ENCODE data around the gene EMILIN3. TPM values are rescaled to one million over a fixed set of nuclear protein-coding genes. Genes with fewer than 3 reads are reported as not detected.

EMILIN3 gene
- polyA plus RNA-seq, 2 of the 4 experiments (the other 2 are of a cell fraction), result 0.06 to 0.58 TPM

- ChIA-PET CTCF (interaction anchor here (0.6 to 1.8 kb wide), 7 partner anchors 11 to 81 kb away, joined by 3 to 4 read pairs (median 3); no protein-coding TSS in a partner anchor), POLR2A (no interaction called here)
- no peak for TF ChIP-seq JUNB (IDR thresholded peaks at IDR 0.05)
- TF ChIP-seq FOXS1 (CRISPR knock-in tag; IDR thresholded peaks at IDR 0.05), result no peak
- no peak for TF ChIP-seq NFE2L2 (conservative IDR thresholded peaks at IDR 0.05; ENCODE audit: low read length)
- 80% methylated on average over 2 of the region's 2 CpGs for WGBS (ENCODE audit: missing lambda C conversion rate)
- DNase-seq (ENCODE audit: low read depth in 1 of 2, low spot score in 1 of 2), result no peak
- peak in 1 of 2 experiments; percentile 21; a peak in 2 of 6 replicates for ATAC-seq
- Histone ChIP-seq H3K4me3 (no peak overlapping the region), H3K4me1 (no peaks in the 10 kb centered on the region), H3K9me3 (no peaks in the 10 kb centered on the region), H3K27ac (no peak overlapping the region), H3K4me2 (no peak overlapping the region)
- FAIRE-seq, result no peak
Measured at GRCh38 chr20:41398408-41398807, 31.8 kb upstream of the EMILIN3 start.

GRCh38 chr20:41395667-41396664, 29.3 kb upstream of the EMILIN3 start:
- no peak for FAIRE-seq
- H3K27ac ChIP-seq, result no peak overlapping the region

DNA sequence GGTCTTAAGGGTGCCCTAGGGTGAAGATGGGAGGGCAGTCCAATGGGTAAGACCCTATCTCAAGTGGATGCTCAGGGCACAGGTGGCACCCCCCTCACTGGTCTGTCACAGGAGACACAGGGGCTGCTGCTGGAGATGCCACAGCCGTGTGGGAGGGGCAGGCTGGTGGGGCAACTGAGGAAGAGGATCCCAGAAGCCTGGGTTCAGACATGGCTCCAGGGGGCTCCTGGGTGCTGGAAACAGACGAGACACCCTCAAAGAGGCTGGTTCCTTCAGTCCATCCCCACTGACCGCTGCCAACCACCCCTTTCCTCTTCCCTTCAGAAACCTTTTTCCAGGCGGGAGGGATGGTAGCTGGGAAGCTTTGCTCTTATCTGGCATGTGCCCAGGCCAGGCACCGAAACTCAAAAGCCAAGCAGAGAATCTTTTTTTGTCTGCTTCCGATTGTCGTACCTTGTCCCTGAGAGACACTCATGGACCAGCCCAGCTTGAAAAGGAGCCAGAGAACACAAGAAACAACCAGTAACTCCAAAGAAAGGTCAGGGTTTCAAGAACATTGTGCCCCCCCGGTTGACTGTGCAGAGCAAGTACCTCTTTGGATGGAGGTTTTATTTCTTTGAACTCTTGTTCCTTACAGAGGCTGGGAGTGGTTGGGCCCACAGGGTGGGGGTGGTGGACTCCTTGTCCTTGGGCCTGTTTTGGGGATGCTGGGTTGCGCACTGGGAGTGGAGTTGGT, 28.5 kb upstream of the EMILIN3 start:
- Histone ChIP-seq H3K4me3 (no peak overlapping the region), H3K9me3 (no peaks in the 10 kb centered on the region), H3K4me2 (no peak overlapping the region), H3K27ac (no peak overlapping the region), H3K4me1 (no peaks in the 10 kb centered on the region)
- WGBS (ENCODE audit: missing lambda C conversion rate), result 70% methylated on average over 9 of the region's 9 CpGs
- ATAC-seq (no peak), FAIRE-seq (no peak), DNase-seq (ENCODE audit: low read depth in 1 of 2, low spot score in 1 of 2) (no peak)
- POLR2A ChIA-PET, result no interaction called here
- no peak for TF ChIP-seq SMC3 (IDR thresholded peaks at IDR 0.05)
- TF ChIP-seq MAZ (IDR thresholded peaks at IDR 0.05; ENCODE audit: borderline replicate concordance, low read depth, low read length), result no peak
- TF ChIP-seq RCOR1 (IDR thresholded peaks at IDR 0.05; ENCODE audit: low read depth, low read length), result no peak
- no peak for TF ChIP-seq MAFK (IDR thresholded peaks at IDR 0.05; ENCODE audit: partially characterized antibody)
- TF ChIP-seq TFCP2L1 (CRISPR knock-in tag; IDR thresholded peaks at IDR 0.05), result no peak
- TF ChIP-seq, protein P1, sequence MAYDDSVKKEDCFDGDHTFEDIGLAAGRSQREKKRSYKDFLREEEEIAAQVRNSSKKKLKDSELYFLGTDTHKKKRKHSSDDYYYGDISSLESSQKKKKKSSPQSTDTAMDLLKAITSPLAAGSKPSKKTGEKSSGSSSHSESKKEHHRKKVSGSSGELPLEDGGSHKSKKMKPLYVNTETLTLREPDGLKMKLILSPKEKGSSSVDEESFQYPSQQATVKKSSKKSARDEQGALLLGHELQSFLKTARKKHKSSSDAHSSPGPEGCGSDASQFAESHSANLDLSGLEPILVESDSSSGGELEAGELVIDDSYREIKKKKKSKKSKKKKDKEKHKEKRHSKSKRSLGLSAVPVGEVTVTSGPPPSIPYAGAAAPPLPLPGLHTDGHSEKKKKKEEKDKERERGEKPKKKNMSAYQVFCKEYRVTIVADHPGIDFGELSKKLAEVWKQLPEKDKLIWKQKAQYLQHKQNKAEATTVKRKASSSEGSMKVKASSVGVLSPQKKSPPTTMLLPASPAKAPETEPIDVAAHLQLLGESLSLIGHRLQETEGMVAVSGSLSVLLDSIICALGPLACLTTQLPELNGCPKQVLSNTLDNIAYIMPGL (CRISPR knock-in tag; IDR thresholded peaks at IDR 0.05; ENCODE audit: borderline replicate concordance), result no peak
- no peak for TF ChIP-seq BHLHE40 (IDR thresholded peaks at IDR 0.05; ENCODE audit: low read depth, low read length)
- no peak for TF ChIP-seq ZSCAN20 (CRISPR knock-in tag; IDR thresholded peaks at IDR 0.05)
- no peak for TF ChIP-seq HOXA7 (CRISPR knock-in tag; IDR thresholded peaks at IDR 0.05)
- TF ChIP-seq CBX8 (IDR thresholded peaks at IDR 0.05), result no peak
- no peak for TF ChIP-seq FOSB (CRISPR knock-in tag; IDR thresholded peaks at IDR 0.05)
- TF ChIP-seq, protein P2, sequence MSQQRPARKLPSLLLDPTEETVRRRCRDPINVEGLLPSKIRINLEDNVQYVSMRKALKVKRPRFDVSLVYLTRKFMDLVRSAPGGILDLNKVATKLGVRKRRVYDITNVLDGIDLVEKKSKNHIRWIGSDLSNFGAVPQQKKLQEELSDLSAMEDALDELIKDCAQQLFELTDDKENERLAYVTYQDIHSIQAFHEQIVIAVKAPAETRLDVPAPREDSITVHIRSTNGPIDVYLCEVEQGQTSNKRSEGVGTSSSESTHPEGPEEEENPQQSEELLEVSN (IDR thresholded peaks at IDR 0.05; ENCODE audit: borderline replicate concordance, low read depth), result no peak
- TF ChIP-seq PHF8 (IDR thresholded peaks at IDR 0.05; ENCODE audit: borderline replicate concordance, low read depth), result no peak
- CTCF ChIA-PET, result interaction anchor here (1.0 to 1.9 kb wide), 3 partner anchors 11 to 38 kb away, joined by 3 to 6 read pairs (median 3); no protein-coding TSS in a partner anchor

More at GRCh38 chr20:41395667-41396664, 29.3 kb upstream of the EMILIN3 start:
- H3K4me1 ChIP-seq, result no peaks in the 10 kb centered on the region
- no peak overlapping the region for H3K4me2 ChIP-seq
- ATAC-seq, result peak; percentile 4 to 39; a peak in 3 of 6 replicates
- DNase-seq (ENCODE audit: low read depth in 1 of 2, low spot score in 1 of 2), result no peak
- no peaks in the 10 kb centered on the region for H3K9me3 ChIP-seq
- ChIA-PET CTCF (interaction anchor here (1.3 to 1.9 kb wide), 2 partner anchors 10 to 15 kb away, joined by 3 to 6 read pairs; no protein-coding TSS in a partner anchor), POLR2A (no interaction called here)
- no peak for TF ChIP-seq EHF (CRISPR knock-in tag; IDR thresholded peaks at IDR 0.05)
- TF ChIP-seq, protein P3, sequence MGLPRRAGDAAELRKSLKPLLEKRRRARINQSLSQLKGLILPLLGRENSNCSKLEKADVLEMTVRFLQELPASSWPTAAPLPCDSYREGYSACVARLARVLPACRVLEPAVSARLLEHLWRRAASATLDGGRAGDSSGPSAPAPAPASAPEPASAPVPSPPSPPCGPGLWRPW (IDR thresholded peaks at IDR 0.05), result no peak
- TF ChIP-seq ELK1 (IDR thresholded peaks at IDR 0.05; ENCODE audit: low read depth, low read length), result no peak
- TF ChIP-seq ESRRA (IDR thresholded peaks at IDR 0.05; ENCODE audit: borderline replicate concordance, low read length), result no peak
- TF ChIP-seq MAZ (IDR thresholded peaks at IDR 0.05; ENCODE audit: borderline replicate concordance, low read depth, low read length), result no peak
- TF ChIP-seq JUNB (IDR thresholded peaks at IDR 0.05), result no peak
- TF ChIP-seq KDM5A (IDR thresholded peaks at IDR 0.05), result no peak
- TF ChIP-seq FOSB (CRISPR knock-in tag; IDR thresholded peaks at IDR 0.05), result no peak
- TF ChIP-seq JUN (IDR thresholded peaks at IDR 0.05), result no peak
- no peak for TF ChIP-seq MYC (IDR thresholded peaks at IDR 0.05; ENCODE audit: borderline replicate concordance, low read length)
- TF ChIP-seq ZSCAN20 (CRISPR knock-in tag; IDR thresholded peaks at IDR 0.05), result no peak
- no peak for TF ChIP-seq ZC3H11A (IDR thresholded peaks at IDR 0.05)
- H3K4me3 ChIP-seq, result no peak overlapping the region
- WGBS (ENCODE audit: missing lambda C conversion rate), result 69% methylated on average over 10 of the region's 18 CpGs
